HG03460 (cell line): ENCODE data around the gene SLC22A2.
"Not testable (repeated sequence)": the region's sequence is repeated elsewhere in the genome, so short reads cannot be mapped to it uniquely, and the experiment has no call there.

ENCODE experiments used
- ATAC-seq: cut with Tn5 transposase; IDR thresholded peaks from one replicate; pipeline ENCODE4 v1.9.1; 2021; ENCODE audit not compliant: unreplicated experiment

The SLC22A2 gene

DNA sequence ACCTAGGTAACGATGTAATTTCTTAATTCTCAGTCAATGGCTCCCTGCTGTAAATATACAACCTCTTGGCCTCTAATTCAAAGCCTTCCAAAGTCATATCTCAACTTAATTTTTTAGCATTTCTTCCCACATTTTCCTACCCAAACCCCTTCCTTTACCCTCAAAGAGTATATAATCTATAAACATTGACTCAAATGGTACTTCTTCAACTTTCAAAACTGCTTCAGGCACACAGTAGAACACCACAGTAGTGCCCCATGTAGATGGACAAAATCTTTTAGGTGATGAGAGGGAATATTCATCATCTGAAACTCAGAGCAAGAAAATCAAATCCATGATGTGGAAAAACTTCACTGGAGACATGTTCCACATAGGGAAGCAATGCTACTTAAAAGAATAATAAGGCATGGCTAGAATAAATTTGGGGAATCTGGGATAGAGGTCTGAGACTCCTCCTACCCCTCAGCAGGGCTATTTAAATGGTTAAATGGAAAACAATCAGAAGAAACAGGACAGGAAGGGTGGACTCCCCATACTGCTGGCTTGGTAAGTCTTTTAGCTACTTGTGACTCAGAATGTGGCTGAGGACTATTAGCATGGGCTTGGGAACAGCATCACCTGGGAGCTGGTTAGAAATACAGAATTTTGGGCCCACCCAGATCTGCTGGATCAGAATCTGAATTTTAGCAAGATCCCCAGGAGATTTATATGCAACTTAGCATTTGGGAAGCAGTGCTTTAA lies 6.4 kb downstream of the SLC22A2 start:
- no peak for ATAC-seq

DNA sequence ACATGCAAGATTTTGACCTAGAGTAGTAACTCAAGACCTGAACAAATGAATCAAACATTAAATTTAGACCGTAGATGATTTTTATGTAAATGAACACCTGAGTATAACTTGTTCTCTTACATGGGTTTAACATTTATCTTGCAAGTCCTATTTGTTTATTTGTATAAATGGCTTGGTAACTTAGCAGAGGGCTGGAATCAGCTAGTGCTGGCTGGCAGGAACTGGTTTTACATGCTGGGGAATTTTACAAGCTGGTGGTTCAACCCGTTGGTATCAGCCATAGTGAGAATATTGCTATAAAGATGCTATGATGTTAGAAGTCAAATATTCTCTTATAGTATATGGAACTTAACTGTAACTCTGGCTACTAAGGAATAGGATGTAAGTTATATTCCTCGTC lies 8.9 kb downstream of the SLC22A2 start:
- ATAC-seq = no peak

DNA sequence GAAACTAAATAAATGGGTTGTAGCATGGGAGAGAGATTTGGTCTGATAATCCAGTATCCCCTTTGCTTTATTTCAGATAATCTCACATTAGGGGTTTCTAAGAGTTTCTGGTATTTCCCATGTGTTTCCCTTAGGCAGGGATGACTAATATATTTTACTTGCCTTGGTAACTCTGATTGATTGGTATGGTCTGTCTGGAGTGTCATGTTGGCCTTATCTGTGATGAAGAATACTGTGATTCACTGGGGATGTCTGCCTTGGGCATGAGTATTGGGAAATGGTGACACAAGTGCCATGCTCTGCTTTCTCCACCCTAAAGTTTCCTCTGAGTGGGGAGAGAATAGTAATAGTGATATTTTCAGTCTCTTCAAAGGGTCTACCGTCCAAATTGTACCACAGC lies 10.1 kb downstream of the SLC22A2 start:
- ATAC-seq = no peak

DNA sequence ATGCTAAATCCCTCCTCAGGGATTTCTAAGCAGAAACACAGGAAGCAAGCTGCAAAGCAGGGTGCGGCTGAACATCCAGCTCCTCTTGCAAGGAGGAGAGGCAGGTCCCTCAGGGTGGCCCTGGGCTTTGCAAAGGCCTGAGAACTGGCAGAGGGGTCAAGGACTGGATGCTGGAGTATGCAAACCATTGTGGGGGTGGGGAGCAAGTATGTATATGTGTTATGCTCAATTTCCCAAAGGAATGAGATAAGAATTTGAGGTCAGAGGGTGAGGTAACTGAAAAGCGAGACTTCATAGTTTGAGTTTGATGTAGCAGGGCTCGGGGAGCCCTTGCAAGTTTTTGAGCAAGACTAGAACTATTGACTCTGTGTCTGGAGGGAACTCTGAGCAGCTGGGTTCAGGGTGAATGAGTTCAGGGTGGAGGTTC lies 11.2 kb downstream of the SLC22A2 start:
- no peak for ATAC-seq

DNA sequence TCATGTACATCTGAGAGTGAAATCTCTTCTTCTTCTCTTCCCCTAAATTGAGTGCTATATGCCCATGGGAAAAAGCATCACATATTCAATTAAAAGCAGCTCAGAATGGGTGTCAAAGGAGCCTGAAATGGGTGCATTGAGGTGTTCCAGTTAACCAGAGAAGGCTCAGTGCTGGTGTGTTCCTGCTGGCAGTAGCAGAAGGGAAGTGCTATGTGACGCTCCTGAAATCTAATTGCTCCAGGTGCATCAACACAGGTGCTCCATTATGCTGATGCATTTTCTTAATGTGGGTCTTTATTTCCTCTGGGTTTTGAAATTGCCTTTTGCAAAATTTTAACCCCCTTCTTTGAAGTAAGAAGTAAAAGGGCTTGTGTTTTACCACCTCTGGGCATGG lies 17.9 kb downstream of the SLC22A2 start:
- ATAC-seq = no peak

DNA sequence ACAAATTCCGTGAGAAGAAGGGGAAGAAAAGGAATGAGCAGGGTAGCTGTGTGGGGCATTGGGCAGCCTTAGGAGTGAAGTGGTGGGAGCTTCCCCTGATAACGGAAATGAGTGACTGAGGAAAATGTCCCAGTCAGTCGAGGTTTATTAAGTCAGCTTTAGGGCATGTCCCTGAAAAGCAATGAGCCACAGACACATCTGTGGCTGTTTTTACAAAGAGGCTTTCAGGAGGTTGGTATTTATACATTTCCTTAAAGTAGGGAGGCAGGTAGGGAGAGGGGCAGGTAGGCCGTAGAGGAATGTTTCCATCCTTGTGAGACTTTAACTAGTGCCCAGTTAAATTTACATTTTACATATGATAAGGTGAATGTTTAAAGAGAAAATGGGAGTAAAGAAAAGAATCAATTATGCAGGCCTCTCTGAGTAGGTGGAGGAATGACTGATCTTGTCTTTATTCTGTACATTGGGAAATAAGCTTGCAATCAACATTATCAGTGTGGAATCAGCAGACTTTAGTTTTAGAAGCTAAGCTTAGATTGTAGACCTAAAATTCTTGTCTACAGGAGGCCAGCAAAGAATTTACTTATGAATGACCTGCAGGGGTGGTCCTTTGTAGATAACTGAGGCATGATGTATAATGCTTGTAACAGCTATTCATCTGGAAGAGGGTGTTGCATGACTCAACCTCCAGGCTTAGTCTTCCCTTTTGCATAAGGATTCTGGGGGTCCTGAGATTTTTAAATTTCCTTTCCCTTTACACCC lies 18.5 kb downstream of the SLC22A2 start:
- no peak for ATAC-seq

DNA sequence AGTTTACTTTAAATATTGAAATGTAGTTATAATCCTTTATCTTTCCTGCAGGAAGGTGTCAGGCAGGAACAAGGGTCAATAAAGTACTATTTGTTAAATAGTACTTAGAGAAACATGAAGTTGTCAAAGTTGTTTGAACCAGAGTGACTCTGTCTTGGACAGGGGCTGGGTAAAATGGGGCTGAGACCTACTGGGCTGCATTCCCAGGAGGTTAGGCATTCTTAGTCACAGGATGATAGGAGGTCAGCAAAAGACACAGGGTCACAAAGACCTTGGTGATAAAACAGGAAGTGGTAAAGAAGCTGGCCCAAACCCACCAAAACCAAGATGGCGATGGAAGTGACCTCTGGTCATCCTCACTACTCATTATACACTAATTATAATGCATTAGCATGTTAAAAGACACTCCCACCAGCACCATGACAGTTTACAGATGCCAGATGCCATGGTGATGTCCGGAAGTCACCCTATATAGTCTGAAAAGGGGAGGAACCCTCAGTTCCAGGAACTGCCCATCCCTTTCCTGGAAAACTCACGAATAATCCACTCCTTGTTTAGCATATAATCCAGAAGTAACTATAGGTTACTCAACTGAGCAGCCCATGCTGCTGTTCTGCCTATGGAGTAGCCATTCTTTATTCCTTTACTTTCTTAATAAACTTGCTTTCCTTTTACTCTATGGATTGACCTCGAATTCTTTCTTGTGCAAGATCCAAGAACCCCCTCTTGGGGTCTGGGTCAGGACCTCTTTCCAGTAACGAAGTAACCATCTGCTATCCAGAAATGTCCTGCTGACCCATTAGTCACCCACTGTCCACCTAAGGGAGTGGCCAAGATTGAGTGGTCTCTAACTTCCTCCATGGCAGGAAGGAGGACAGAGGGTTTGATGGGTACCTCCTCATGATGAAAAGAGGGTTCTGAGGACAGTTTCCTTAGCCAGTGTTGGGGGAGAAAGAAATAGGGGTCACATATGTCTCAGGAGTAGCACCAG lies 19.6 kb downstream of the SLC22A2 start:
- ATAC-seq = no peak

DNA sequence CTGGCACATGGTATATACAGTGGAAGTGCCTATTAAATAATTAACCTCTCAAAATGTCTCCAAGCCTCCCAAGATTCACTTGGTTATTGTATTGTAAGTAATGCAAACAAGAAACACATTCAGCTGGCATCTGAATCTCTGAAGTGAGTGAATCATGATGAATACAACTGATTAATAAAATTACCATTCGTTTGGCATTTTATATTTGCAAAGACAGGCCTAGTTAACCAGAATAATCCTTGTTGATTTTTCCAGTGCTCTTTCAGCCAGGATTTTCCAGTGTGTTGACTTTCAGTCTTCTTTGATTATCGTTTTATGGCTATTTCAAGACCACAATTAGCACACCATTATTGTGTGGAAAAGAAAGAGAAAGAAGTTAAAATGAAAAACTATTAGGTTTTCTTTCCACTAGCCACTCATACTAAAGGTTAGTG lies 20.3 kb downstream of the SLC22A2 start:
- ATAC-seq = no peak

DNA sequence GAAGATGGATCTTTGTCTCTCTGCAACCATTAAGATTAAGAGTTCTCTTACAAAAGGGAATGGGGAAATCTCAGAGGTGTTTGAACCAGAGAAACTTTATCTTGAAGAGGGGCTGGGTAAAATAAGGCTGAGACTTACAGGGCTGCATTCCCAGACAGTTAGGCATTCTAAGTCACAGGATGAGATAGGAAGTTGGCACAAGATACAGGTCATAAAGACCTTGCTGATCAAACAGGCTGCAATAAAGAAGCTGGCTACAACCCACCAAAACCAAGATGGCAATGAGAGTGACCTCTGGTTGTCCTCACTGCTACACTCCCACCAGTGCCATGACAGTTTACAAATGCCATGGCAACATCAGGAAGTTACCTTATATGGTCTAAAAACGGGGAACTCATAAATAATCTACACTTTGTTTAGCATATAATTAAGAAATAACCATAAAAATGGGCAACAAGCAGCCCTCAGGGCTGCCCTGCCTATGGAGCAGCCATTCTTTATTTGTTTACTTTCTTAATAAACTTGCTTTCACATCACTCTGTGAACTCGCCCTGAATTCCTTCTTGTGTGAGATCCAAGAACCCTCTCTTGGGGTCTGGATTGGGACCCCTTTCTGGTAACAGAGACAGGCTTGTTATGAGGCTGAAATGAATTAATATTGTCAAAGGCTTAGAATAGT lies 20.9 kb downstream of the SLC22A2 start:
- not testable (repeated sequence) for ATAC-seq

DNA sequence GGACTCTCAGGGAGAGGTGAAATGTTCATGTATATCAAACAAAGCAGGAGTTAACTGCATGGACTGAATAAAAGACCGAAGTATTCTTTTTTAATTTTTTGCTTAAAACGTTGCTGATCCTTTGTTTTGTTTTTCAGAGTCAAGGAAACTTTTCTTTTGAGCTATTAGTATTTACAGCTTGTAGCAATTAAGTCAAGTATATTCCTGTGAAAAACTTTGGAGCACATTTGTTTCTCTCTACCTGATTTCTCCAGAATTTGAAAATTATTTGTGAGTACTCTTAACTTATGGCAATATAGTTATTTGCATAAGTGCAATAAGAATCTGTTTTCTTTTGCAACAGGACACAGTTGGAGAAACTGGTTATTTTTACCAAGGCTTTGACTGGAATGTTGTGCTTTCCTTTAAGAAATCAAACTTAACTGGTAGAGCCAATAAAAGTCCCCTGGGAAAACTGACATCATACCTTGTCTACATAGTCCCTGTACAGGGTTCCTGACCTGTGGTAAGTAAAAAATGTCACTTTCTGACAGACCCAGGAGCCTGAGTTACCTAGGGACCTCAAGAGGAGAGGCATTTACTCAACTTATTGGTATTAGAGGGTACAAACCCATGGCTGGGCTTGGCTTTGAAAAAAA lies 22.3 kb downstream of the SLC22A2 start:
- ATAC-seq = not testable (repeated sequence)

DNA sequence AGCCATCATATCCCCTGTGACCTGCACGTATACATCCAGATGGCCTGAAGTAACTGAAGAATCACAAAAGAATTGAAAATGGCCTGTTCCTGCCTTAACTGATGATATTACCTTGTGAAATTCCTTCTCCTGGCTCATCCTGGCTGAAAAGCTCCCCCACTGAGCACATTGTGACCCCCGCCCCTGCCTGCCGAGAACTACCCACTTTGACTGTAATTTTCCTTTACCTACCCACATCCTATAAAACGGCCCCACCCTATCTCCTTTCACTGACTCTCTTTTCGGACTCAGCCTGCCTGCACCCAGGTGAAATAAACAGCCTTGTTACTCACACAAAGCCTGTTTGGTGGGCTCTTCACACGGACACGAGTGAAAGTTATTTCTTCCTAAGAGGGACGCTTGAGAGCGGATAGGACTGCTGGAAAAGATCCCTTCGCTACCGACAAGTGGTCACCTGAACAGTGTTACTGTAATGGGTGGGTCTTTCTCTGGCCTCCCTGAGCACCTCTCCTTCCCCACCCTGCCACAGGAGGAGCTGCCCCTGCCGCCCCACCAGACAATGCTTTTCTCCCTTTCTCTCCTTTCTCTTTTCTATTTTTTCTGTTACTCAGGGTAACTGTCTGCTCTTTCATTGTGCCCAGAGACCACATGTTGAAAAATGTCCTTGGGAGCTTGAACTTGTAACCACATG lies 24.5 kb downstream of the SLC22A2 start:
- not testable (repeated sequence) for ATAC-seq

DNA sequence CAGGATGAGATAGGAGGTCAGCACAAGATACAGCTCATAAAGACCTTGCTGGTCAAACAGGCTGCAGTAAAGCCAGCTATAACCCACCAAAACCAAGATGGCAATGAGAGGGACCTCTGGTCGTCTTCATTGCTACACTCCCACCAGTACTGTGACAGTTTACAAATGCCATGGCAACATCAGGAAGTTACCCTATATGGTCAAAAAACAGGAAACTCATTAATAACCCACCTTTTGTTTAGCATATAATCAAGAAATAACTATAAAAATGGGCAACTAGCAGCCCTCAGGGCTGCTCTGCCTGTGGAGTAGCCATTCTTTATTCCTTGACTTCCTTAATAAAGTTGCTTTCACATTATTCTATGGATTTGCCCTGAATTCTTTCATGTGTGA lies 30.9 kb downstream of the SLC22A2 start:
- ATAC-seq = no peak

DNA sequence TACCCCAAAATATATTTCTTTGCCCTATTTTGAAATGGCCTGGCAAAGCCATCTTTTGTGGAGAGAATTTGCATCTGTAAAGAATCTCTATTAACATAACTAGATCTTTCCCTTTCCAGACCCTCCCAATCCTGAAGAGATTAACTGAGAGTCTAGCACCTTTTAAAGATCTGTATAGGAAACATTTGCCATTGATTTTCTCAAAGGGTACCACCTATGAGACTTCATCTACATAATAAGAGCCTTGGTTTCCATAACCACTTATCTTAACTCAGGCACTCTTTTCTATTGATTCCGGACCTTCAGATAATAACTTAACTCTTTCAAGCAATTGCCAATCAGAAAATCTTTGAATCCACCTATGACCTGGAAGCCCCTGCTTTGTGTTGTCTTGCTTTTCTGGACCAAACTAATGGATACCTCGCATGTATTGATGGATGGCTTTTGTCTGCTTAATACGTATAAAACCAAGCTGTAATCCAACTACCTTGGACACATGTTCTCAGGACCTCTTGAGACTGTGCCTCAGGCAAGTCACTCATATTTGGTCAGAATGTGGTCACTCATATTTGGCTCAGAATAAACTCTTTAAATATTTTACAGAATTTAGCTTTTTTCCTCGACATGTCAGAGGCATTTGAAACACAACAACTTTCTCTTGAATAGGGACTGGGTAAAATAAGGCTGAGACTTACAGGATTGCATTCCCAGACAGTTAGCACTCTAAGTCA lies 31.4 kb downstream of the SLC22A2 start:
- no peak for ATAC-seq

DNA sequence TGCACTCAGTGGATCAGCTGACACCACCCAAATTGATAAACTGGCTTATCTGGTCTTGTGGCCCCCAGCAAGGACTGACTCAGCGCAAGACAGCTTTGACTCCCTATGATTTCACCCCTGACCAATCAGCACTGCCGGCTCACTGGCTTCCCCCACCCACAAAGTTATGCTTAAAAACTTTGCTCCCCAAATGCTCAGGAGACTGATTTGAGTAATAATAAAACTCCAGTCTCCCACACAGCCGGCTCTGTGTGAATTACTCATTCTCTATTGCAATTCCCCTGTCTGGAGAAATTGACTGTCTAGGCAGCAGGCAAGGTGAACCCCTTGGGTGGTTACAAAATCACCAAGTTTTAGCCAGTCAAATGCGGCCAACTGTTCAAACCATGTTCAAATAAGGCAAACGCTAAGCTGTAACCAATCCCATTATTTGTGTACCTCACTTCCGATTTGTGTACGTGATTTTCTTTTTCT lies 32.5 kb downstream of the SLC22A2 start:
- no peak for ATAC-seq

DNA sequence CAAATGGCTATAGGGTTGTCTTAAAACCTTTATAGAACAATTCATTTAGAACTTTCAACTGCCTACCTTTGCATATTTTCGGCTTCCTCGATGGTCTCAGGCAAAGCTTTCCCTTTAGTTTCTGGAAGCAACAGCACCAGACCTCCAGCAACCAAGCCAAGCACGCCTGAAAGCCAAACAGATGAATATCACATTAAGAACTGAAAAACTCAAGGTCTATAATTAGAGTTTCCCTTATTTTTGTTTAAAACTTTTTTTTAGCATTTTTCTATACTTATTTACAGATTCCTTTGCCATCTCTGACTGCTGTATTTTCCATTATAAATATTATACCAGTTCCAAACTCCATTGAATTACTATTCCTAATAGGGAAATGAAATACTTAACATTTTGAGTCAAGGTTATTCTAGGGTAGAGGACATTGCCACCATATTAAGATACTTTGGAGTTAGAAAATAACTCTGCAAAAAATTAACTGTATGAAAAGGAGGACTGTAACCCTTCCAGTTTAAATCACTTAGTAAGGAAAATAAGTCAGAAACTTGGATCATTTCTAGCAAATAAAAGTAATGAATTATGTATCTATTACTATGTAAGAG lies 33.9 kb downstream of the SLC22A2 start:
- ATAC-seq = no peak

DNA sequence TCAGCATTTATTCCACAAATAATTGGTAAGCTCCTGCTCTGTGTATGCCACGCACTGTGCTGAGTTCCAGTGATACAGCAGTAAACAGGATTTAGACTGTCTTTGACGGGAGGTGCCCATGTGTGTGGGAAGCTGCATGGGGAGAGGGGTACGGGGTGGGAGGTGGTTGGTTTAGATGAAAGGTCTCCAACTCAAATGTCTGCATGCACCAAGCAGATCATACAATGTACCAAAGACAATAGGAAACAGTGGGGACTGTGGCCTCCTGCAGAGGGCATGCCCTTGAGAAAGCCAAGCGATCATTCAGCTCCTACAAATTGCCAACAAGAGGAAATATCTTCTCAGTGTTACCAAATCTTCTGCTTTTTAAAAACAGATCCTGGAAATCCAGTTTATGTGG lies 36.1 kb downstream of the SLC22A2 start:
- no peak for ATAC-seq

DNA sequence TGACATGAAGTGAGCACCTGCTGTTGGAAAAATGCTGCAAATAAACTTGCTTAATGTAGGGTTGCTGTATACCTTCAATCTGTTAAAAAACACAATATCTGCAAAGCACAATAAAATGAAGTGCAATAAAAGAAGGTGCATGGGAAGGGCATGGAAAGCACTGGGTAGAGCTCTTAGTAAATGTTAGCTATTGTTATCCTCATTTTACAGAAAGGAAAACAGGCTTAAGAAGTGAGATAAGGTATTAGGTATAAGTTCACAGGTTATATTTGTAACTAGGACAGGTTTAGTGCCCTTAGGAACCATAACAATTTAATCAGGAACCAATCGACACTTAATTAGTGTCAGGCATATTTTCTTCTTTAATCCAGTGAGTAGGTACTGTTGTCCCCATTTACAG lies 36.7 kb downstream of the SLC22A2 start:
- ATAC-seq = no peak

DNA sequence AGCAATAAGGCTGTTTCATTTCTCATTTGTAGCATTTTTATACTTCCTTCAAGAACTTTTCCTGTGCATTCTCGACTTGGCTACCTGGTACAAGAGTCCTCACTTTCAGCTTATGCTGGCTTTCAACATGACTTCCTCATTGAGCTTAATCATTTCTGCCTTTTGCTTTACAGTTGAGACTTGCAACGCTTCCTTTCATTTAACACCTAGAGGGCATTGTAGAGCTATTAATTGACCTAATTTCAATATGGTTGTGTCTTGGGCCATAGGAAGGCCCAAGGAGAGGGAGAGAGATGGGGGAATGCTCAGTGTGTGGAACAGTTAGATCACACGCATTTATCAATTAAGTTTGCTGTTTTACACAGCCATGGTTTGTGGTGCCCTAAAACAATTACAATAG lies 37.2 kb downstream of the SLC22A2 start:
- ATAC-seq = peak; percentile 59
